NCI-H2029 (cell line): ENCODE data around the gene RAB11FIP4.
"Not testable (repeated sequence)": the region's sequence is repeated elsewhere in the genome, so short reads cannot be mapped to it uniquely, and the experiment has no call there.

Source experiments
- DNase-seq: peaks from one replicate; lab custom pipeline; 2025; lab: John Stamatoyannopoulos, UW

Gene RAB11FIP4

GRCh38 chr17:31433091-31433790 is 41.8 kb downstream of the RAB11FIP4 start:
- DNase-seq, result no peak

DNA sequence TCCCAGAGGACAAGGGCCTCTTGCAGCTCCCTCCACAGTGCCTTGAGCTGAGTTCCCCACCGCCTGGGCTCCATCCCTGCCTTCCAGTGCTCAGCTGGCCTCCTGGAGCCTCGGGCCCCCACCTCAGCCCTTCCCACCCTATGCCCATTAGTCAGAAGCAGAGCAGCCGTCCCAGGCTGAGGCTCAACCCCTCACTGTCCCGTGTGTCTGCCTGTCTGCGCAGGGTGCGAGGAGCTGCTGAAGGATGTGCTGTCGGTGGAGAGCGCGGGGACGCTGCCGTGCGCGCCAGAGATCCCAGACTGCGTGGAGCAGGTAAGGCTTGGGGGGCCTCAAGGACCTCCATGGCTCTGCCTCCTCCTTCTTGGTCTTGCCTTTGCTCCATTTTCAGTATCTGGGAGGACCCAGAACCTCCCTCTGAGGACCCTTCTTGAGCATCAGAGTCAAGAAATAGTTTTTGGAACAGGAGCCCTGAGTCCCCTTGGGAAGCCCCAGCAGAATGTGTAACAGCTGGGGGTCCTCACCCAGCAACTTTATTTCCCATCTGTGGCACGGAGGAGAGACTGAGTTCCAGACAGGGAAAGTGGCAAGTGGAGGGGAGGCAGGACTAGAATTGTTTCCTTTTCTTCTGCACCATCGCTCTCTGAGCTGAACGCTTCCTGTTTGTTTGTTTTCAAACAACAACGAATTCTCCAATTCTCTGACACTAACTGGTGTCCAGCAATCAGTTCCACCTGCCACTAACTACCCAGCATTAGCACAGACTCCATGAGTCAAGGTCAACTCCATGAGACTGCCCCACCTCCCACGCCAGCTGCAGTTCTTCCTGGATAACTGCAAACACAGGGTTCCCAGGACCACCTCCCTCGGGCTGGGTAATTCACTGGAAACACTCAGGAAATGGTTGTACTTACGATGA is 42.6 kb downstream of the RAB11FIP4 start:
- no peak for DNase-seq

GRCh38 chr17:31434727-31435050 is 43.2 kb downstream of the RAB11FIP4 start:
- no peak for DNase-seq

DNA sequence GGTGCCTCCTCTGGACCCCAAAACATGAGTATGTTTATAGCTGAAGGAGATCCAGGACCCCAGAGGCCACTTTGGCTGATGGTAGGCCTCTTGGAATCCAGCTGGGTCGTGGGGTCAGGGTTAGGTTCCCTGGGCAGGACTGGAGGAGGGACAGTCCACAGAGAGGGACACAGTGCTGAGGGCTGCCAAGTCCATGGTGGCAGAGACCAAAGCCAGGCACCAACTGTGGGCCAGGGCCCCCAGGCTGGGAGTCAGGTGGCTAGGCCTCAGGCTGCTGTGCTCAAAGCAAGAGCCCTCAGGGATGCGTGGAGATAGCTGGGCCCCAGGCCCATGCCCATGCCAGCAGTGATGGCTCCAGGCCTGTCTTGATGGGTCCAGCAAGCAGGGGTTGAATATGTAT is 44.1 kb downstream of the RAB11FIP4 start:
- no peak for DNase-seq

DNA sequence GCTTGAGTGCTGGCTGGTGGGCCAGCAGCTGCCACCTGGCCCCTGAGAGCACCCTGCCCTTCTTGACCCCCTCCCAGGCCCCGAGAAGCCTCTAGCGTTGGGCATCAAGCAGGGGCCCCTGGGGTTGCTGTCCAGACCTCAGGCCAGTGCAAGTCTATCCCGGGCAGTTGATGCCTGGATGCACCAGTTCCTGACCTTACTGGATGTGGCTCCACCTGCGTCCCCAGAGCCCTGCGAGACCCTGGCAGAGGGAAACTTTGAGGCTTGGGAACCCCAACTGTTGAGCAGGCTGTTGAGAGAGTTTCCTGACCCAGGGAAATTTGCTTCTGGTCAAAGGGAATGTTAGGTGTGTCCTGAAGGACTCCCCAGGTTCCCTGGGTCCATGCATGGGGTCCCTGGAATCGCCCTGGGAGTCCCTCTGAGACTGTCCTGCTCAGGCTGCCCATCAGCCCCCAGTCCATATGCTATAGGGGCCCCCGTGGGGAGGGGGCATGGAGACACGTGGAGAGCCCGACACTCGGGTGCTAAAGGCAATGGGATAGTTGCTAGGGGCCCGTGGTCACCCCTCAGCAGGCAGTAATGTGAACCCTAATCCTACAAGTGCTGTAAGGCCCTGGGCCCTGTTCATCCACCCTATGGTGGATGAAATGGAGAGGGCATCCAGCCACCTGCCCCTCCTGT is 46.4 kb downstream of the RAB11FIP4 start:
- no peak for DNase-seq

DNA sequence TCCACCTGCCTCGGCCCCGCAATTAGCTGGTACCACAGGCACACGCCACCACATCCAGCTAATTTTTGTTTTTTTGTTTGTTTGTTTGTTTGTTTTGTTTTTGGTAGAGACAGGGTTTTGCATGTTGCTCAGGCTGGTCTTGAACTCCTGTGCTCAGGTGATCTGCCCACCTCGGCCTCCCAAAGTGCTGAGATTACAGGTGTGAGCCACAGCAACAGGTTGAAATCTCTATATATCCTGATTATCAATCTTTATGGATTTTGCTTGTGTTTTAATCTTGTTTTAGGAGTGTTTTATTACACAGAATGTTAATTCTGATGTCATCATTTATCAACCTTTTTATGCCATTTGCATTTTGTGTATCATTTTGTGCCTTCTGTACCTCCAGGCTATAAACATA is 48.2 kb downstream of the RAB11FIP4 start:
- DNase-seq, result no peak

- no peak for DNase-seq
Measured at GRCh38 chr17:31442276-31442675, 50.8 kb downstream of the RAB11FIP4 start.

- not testable (repeated sequence) for DNase-seq
Measured at GRCh38 chr17:31442856-31443255, 51.4 kb downstream of the RAB11FIP4 start.

GRCh38 chr17:31443386-31443785 is 51.9 kb downstream of the RAB11FIP4 start:
- DNase-seq, result no peak

- DNase-seq, result no peak
Measured at GRCh38 chr17:31444026-31444425, 52.6 kb downstream of the RAB11FIP4 start.

DNA sequence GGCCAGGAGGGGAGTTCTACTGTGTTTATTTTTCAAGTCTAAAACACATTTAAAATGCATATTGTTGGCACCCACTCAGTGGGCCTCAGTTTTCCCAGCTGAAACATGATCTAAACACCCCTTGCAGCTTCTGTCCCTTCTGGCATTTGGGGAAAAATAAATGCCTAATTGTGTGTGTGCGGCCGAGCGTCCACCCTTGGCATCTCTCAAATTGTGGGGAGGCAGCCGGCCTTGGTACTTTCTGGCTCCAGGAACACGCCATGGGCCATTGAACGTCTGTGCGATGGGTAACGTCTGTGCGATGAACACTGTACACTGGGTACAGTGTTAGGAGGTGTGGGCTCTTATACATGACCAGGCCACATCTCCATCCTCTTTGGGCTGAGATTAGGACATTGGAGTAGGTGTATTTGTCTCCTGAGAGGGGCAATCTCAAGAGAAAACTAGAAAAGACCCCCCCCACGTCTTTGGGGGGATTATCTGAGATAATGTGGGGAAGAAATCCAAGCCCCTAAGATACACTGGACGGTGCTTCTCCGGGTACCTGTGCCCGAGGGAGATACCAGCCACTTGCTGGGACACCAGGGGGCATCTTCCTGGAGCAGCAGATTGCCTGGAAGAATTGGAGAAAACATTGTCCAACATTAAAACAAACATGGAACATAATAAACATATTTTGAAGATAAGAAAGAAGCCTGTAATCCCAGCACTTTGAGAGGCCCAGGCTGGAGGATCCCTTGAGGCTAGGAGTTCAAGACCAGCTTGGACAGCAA is 54.9 kb downstream of the RAB11FIP4 start:
- no peak for DNase-seq

GRCh38 chr17:31448467-31449077 is 57.1 kb downstream of the RAB11FIP4 start:
- no peak for DNase-seq

DNA sequence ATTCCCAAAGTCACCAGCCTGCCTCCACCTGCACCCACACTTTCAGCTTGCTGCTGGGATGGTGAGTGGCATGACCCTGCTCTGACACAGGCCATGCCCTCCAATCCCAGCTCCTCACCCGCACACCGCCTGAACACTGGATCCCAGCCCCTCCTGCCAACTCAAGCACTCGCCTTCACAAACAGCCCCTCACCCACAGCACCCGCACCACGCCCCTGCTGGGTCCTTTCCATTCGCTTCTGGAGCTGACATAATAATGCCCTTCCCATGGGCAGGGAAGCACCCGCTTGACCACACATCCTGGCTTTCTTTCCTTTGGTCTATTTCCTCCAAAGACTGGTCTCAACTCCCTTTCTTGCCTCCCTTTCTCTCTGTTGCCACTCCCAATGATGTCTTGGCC is 57.6 kb downstream of the RAB11FIP4 start:
- no peak for DNase-seq

- DNase-seq, result no peak
Measured at GRCh38 chr17:31449746-31450145, 58.3 kb downstream of the RAB11FIP4 start.

DNA sequence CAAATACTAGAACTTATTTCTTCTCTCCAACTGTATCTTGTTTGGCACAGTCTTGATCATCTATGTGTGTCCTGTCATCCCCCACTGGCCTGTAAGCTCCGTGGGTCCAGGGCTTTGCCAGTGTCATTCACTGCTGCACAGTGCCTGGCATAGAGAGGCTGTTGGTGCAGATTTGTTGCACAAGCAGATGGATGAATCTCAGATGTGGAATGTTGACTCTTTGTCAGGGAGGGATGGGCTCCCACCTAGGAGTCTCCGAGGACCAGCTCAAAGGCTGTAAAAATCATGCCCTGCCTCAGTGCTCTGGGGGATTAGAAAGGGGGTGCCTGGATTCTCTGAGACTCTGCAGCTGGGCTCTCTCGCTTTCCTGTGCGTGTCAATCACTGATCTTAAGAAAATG is 60.6 kb downstream of the RAB11FIP4 start:
- no peak for DNase-seq

GRCh38 chr17:31452561-31453110 is 61.2 kb downstream of the RAB11FIP4 start:
- no peak for DNase-seq

DNA sequence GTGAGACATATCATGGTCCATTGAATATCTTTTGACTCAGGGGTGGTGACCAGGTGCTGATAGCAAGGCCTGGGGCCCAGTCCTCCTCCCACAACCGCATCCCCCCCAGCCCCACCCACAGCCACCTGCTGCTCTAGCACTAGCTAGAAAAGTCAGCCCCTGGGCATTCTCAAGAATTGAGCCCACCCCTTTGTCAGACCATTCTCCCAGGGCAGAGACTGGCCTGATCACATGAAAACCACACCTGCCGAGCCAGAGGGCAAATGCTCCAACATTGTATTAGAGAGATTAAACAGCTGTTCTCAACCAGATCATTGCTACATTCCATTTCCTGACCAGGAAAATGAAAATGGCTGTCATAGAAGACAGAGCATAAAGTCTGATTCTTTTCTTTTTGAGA is 62.4 kb downstream of the RAB11FIP4 start:
- no peak for DNase-seq

DNA sequence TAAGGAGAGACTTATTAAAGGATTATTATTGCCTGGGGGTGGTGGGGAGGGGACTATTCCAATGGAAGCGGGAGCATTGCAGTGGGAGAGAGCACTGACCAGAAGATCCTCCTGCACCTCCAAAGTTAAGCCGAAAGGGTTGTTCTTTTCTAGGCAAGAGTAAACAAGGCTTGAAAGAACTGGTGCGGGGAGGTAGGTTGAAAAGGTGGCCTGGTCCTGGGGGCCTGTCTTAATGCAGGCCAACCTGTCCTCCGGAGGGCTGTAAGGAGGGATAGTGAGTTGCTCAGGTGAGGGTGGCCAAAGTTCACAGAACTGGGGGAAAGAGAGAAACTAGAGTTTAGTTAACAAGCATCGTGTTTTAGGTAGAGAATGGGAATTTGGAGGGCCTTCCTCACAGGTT is 65.3 kb downstream of the RAB11FIP4 start:
- DNase-seq, result no peak

GRCh38 chr17:31457391-31458234 is 66.1 kb downstream of the RAB11FIP4 start:
- no peak for DNase-seq

- no peak for DNase-seq
Measured at GRCh38 chr17:31458829-31459228, 67.4 kb downstream of the RAB11FIP4 start.
